CMK (cell line): ENCODE data around the gene TAF4.
"Not testable (repeated sequence)": the region's sequence is repeated elsewhere in the genome, so short reads cannot be mapped to it uniquely, and the experiment has no call there.

ENCODE experiments used
- DNase-seq: peaks from one replicate; pipeline ENCODE4 v3.0.0-alpha.2; 2010; ENCODE audit warnings: low read depth

Gene TAF4

DNA sequence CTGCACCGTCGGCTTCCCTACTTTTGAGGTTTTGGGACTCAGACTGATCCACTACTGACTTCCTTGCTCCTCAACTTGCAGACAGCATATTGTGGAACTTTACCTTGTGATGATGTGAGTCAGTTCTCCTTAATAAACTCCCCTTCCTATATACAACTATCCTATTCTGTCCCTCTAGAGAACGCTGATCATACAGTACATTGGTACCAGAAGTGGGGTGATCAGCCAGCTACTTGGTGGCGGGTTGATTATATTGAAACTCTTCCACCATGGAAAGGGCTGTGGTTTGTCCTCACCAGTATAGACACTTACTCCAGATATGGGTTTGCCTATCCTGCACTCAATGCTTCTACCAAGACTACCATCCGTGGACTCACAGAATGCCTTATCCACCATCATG lies 7.6 kb upstream of the TAF4 start:
- no peak for DNase-seq

DNA sequence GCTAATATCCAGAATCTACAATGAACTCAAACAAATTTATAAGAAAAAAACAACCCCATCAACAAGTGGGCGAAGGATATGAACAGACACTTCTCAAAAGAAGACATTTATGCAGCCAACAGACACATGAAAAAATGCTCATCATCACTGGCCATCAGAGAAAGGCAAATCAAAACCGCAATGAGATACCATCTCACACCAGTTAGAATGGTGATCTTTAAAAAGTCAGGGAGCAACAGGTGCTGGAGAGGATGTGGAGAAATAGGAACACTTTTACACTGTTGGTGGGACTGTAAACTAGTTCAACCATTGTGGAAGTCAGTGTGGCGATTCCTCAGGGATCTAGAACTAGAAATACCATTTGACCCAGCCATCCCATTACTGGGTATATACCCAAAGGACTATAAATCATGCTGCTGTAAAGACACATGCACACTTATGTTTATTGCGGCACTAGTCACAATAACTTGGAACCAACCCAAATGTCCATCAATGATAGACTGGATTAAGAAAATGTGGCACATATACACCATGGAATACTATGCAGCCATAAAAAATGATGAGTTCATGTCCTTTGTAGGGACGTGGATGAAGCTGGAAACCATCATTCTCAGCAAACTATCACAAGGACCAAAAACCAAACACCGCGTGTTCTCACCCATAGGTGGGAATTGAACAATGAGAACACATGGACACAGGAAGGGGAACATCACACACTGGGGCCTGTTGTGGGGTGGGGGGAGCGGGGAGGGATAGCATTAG lies 6.2 kb upstream of the TAF4 start:
- not testable (repeated sequence) for DNase-seq

DNA sequence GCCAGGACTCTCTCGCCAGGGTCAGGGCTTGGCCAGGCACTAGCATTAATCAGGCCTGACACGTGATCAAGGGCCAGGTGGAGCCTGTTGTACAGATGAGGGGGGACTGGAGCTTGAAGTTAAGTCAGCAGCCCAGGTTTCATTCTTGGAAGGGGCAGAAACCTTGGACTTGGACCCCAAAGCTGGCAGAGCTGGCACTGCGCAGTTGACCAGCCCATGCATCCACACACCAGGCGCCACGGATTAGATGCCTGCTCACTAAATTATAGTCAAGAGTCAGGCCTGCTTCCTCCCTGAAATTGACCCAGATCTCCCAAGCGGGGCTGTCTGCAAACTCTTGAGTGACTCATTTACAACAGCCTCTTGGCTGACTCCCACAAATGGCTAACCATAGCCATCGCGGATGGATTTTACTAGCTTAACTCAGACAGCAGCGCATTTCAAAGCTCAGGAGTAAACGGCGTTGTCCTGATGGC lies 4.1 kb upstream of the TAF4 start:
- DNase-seq: no peak

DNA sequence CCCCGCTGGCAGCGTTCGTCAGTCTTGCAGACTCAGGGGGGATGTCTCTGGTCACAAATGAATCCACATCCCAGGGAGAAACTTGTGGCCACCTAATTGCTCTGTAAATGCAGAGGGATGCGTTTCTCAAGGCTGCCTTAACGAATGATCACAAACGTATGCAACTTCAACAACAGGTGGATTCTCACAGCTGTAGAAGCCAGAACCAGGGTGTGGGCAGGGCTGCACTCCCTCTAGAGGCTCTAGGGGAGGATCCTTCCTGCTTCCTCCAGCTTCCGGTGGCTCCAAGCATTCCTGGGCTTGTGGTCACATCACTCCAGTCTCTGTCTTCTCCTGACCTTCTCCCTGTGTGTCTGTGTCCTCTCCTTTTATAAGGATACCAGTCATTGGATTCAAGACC lies 3.3 kb upstream of the TAF4 start:
- DNase-seq: no peak

DNA sequence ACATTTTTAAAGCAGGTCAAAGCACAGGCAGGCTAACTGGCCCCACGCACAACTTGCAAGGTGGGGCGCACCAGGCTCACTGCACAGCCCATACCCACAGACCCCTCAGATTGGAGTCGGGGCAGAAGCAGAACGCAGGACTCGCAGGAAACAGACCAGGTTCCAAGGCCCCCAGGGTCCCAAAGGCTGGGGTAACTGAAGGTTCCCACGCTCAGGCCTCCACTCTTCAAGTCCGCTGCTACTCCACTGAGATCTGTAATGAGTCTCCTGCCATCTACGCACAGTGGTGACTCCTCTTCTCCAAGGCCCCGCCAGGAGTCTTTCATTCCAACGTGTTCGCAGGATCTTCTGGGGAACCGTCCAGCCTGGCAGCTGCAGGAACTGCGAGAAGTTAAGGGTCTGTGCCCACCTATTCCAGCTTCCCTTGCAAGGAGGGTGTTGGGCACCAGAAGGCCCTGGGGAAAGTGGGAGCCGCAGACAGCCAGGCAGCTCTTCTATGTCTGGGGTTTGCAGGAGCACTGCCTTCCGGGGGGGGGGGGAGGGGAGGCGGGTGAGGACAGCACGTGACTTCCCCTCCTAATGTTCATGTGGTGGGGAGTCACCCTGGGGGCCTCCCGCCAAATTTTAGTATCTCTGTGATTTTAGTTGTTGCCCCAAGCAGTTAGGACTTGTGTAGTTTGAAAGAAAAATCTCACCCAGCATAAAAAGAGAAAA lies 2.0 kb upstream of the TAF4 start:
- DNase-seq: no peak

DNA sequence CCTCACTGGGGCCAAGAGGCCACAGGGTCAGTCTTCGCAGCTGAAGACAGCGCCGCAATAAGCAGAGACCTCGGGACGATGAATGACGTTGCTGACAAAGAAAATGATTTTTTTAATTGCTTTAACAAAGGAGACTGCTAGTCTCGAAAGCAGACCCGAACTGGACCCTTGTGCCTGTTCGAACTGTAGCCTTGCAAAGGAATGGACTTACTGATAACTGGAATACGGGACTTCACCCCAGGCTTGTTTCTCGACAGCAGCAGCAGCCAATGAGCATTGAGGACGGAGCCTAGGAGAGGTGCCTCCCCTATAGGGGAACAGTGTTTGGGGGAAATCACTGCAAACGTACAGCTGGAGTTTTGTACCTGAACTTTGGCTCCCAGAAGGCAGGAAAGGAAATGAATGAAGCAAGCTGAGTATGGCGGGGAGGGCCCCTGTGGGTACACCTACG lies 1.3 kb upstream of the TAF4 start:
- DNase-seq: no peak

DNA sequence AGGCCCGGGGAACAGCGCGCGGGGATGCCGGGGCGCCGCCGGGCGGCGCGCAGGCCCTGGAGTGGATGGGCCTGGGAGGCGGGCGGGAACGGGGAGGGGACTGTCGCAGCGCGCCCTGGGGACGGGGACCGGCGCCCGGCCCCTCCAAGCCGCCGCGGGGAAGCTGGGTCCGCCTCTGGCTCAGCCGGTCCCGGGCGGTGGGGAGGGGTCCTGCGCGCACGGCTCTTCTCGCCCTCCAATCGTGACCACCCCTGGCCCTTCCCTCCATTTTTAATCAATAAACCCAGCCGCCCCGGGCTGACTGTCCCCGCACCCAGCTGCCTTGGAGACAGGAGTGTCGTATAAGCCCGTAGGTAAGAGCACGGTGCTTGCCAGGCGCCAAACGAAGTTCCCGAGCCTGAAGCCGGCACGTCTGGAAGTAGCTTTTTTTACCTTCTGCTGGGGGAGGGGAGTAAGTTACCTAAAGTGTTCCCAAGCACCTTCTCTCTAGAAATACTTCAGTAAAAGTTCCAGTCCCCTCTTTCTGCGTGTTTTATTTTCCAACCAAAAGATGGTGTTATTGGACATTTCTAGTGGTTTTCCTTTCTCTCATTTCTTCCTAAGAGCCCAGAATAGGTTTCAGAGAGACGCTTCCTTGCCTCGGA lies 780 bp upstream of the TAF4 start:
- DNase-seq: no peak

DNA sequence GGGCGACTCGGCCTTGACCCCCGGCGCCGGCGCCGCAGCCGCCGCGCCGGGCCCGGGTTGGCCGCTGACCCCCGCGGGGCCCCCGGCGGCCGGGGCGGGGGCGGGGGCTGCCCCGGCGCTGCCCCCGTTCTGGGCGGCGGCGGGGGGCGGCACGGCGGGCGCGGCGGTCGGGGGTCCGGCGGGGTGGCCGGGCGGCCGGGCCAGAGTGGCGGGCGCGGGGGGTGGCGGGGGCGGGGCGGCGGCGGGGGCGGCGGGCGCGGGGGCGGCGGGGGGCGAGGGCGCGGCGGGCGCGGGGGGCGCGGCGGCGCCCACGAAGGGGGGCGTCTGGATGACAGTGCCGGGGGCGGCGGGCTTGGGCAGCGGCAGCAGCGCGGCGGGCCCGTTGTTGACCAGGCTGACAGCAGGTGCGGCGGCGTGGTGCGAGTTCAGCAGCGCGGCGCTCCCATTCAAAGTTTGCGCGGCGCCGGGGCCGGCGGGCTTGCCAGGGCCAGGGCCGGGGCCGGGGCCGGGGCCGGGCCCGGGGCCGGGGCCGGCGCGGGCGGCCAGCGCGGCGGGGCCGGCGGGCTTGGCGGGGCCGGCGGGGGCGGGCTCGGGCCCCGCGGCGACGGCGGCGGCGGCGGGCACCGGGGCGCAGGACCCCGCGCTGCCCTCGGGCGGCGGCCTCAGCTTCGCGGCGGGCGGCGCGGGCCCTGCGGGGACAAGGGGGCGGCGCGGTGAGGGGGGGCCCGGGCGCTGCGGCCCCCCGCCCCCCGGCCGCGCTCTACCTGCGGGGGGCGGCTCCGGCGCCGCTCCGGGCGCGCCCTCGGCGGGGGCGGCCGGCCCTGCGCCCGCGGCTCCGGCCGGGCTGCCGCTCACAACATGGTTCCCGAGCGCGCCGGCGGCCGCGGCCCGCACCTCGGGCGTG lies 659 bp downstream of the TAF4 start:
- no peak for DNase-seq

DNA sequence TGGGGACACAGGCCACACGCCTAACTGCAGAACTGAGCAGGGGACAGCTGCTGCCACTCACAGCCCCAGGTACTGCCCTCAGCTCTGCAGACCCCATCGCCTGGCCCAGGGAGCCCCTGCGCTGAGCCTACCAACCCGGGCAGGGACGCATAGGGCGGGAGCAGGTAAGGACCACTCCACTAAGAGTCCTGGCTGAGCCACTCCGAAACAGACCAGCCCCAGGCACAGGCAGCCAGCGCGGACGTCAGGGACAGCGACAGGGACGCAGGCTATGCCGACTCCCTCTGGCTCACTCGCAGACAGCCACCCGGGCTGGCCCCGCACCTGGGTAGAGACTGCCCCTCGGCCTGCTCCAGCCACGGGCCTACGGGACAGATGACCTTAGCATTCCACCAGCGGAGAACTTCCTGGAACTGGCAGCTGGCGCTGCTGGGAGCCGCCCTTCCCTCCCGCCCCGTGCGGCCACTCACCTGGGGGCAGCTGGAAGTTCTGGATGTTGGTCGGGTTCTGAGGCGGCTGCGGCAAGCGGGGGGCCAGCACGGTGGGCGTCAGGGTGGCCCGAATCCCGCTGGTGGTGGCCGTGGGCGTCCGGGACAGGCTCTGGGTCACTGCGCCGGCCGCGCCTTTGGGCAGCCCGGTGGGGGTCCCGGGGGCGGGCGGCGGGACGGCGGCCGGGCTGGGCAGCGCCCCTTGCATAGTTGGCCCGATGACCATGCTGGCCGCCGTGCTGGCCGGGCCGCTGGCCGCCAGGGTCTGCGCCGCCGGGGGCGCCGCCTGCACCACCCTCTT lies 1.5 kb downstream of the TAF4 start:
- DNase-seq: no peak

DNA sequence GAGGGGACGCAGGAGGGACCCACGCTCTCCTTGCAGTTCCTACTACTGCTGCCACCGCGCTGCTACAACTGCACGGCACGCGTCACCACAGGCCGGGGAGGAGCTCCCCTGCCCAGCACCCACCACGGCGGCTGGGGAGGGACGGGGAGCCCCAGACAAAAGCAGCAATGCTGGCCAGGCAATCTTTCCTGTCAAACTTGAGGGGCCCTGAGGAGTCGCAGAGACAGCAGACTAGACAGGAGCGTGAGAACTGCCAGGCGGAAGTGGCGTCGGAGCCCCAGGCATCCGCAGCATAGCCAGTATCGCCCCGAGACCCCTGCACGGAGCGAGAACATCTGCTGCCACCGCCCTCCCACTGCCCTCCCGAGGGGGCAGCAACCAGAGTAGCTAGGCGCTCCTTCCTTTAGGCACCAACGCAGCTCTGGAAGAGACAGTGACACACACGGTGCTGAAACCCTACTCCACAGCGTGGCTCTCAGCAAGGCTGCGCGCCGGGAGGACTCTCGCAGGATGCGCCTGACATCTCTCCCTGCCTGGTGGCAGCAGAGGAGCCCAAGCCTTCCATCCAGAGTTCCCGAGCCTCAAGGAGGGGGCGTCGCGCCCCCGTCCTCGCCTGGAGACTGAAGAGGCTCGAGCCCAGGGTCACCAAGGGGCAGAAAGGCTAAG lies 2.2 kb downstream of the TAF4 start:
- no peak for DNase-seq

DNA sequence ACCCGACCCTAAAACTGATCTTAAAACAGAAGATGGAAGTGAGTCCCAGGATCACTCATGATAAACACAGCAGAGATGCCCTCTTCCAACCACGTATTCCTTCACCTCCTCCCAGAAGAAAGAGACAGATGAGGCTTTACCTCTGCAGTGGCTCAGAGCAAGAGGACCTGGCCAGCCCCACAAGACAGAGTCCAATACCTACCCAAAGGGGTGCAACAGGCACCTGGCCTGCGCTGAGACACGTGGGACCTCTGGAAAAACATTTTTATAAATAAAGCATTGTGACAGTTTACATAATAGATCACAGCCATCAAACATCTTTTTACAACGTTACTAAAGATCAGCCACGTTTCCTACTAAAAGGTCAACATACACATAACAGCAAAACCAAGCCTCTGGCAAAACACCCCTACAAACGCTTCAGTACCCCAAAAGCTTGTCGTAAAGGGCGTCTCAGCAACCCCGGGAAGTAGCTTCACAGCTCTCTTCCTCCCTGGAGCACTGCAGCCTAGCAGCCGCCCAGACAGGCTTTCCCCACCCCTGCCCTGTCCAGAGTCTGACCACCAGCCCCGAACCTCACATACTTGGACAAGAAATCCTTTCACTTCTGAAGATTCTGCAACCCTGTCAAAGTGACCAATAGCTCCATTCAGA lies 2.9 kb downstream of the TAF4 start:
- no peak for DNase-seq

DNA sequence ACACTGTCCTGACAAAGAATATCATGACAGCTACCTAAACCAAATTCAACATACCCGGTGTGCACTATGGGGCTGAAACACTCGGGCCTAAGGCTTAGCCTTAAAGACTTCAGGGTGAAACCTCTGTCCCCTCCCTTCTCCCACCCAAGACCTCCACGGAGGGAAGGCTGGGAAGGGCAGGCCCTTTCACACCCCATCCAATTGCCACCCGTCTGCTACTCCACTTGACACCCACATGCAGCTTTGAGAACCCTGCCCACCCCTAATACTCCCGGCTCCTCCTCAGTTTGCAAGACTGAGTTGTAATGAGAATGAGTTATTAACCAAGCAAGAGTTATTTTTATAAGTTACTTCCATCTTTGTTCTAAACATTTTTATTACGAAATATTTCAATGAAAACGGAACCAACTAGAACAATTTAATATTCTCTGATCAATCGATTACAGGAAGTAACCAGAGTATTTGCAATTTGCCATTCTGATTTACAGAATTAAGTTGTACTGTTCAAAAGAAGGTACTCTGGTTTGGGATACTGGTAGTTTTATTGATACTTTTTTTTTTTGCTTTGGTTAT lies 3.7 kb downstream of the TAF4 start:
- no peak for DNase-seq

DNA sequence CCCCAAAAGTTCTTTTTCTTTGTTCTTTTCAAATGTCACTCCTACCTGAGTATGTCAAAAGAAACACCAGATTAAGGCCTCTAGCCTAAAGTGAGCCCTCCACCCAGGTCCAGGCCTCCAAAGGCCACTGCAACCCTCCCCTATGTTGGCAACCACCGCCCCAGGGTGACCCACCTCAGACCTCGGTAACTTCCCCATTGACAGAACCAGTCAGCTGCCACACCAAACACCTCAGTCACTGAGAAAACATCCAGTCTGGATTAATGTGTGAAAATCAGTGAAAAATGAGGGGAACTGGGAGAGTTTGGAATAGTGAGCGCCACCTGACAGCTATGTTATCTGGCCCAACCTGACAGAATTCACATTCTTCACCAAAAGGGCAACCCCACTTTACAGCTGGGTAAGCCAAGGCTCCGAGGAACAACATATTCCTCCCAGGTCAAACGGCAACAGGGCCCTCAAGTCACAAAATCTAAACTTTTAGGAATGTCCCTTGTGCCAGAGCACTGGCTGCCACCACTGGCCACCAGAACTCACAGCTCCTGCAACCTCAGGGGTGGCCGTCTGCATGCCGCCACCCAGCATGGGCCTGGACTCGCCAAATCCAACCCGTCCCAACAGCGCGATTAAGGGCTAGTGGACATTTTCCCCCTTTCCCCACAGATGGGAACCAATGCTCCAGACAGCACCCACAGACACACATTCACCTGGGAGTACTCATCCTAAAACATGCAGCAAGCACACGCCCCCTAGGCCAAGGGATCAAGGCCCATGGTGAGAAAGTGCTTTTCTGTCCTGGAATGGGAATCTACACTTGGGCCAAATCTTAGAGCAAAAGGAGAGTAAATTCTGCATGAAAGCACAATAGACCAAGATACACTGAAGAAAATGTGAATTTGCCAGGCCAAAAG lies 4.8 kb downstream of the TAF4 start:
- DNase-seq: no peak

DNA sequence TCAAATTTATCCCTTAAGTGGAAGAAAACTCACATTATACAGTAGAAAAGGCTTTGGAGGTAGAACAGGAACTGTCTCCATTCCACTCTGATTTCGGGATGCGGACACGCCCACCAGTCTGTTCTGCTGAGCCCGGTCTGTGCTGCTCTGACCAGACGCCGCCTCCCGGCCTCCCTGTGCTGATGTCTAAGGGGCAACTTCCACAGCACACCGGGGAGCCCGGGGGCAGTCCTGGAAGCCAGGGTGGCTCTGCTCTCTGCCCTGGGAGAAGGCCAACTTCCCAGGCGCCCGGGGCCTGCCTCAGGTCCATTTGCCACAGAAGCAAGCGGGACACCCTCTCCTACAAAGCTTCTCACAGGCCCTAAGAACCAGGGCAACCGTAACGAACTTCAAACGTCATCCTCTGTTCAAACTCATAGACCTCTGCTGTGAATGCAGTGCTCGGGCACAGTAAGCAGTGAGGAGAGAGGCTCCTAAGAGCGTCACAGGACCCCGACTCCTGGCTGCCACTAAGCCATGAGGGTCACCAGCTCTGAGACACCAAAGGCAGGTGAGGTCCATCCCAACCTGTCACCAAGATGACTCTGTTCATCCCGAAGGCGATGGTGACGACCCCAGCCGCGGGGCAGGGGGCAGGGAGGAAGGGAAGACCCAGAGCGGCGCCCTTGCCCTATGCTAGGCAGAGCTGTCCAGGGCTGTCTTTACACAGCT lies 5.6 kb downstream of the TAF4 start:
- DNase-seq: no peak

DNA sequence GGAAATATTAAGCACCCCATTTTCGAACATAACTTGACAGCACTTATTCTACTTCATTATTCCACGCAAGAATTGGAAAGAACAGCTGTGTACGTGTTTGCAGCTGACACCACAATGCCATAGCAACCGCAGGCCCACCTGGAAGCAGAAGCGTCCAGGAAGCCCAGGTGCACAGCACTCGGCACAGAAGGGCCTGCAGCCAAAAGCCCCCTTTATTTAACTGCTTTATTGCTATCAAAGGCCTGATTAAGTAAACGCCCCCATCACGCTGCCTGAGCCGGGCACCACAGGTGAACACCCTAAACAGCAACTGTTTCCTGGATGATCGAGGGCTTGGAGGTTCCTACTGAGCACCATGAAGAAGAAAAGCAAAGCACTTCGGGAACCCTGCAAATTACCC lies 6.3 kb downstream of the TAF4 start:
- DNase-seq: no peak

DNA sequence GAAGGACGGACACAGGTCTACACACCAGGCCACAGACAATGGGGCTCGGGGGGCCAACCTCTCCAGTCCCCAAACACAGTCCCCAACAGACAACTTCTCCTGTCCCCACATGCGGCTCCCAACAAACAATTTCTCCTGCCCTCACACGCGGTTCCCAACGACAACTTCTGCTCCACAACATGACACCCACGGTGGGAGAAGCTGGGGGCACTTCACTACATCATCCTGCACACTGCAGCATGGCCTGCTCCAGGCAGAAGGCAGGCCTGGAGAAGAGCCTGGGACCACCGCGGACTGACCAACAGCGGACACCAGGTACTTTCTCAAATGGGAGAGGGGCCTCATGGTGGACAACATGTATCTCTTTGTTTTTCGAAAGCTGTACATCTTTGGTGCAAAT lies 6.7 kb downstream of the TAF4 start:
- DNase-seq: no peak

DNA sequence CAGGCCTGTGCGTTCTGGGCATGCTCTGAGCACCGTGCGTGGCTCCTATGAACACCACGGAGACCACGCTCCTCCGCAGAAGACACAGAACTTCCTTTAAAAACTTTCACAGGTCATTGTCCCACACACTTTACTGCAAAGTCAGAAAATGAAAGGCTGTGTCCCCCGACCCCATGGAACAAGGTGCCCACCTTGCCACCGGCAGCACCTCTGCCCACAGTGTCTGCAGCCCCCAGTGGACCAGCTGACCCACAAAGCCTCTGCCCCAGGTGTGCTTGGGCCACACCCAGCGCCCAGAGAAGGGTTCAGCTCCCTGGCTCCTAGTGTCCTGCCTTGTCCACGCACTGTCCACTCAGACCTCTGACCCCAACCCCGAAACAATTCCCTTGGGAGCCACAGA lies 8.7 kb downstream of the TAF4 start:
- DNase-seq: no peak

DNA sequence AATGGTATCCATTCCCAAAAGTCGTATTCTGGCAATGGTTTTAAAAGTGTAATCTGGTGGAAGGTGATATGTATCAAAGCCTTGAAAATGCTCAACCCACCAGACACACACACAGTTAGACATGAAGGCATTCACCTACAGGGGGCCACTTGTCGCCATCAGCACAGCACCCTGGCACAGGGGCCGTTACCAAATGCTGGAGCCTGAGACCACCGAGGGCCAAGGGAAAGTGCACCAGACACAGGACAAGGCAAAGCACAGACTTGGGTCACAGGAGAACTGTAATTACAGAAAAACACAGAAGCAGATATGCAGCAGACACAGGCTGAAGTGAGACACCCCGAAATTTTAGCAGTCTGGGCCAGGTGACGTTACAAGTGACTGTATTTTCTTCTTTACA lies 9.3 kb downstream of the TAF4 start:
- no peak for DNase-seq
